AG04450 (cell line): ENCODE measurements around the gene CCL16. TPM values are rescaled to one million over a fixed set of nuclear protein-coding genes. Genes with fewer than 3 reads are reported as not detected.
"Not testable (repeated sequence)": the region's sequence is repeated elsewhere in the genome, so short reads cannot be mapped to it uniquely, and the experiment has no call there.

ENCODE experiments used
- CTCF ChIA-PET: fragments of 300-600, 350-600 bp; formaldehyde crosslinking; extraction: SDS; loops from one replicate; lab custom pipeline; 2022; ENCODE audit warnings: antibody characterized with exemption, inconsistent platforms; lab: Charles Lee
- POLR2A ChIA-PET: fragments of 350-600 bp; formaldehyde crosslinking; extraction: SDS; loops from one replicate; lab custom pipeline; 2021; ENCODE audit warnings: antibody characterized with exemption, inconsistent platforms; lab: Yijun Ruan, JAX
- DNase-seq: peaks from one replicate; pipeline ENCODE4 v3.0.0-alpha.2; 2011; ENCODE audit warnings: low read depth, low spot score
- H3K27ac ChIP-seq: one replicate; pipeline ENCODE4 v1.5.1; 2012; ENCODE audit warnings: low read depth, low read length, control low read depth
- H3K27me3 ChIP-seq: one replicate; pipeline ENCODE4 v1.6.0; 2012; ENCODE audit warnings: low read length; ENCODE audit not compliant: control insufficient read depth, insufficient read depth
- H3K4me3 ChIP-seq: 2 replicates; pipeline ENCODE4 v1.5.1; 2011; ENCODE audit warnings: mild to moderate bottlenecking, low read depth, low read length, control low read depth
- H3K9me3 ChIP-seq: 2 replicates; pipeline ENCODE4 v1.5.1; 2012; ENCODE audit warnings: low read length; ENCODE audit not compliant: control insufficient read depth, insufficient read depth
- polyA plus RNA-seq: library from polyadenylated mRNA; depleted of rRNA; stranded (reverse); fragments of >200 nt; gene quantifications from 2 replicates; pipeline ENCODE4 v1.2.3, GENCODE V29; 2011
- TF ChIP-seq, protein P1 (sequence below): IDR thresholded peaks from 2 replicates; pipeline ENCODE4 v1.5.1; 2011; ENCODE audit warnings: low read depth, low read length, control low read depth, inconsistent platforms

The CCL16 gene
- polyA plus RNA-seq, 1 experiment: not detected

DNA sequence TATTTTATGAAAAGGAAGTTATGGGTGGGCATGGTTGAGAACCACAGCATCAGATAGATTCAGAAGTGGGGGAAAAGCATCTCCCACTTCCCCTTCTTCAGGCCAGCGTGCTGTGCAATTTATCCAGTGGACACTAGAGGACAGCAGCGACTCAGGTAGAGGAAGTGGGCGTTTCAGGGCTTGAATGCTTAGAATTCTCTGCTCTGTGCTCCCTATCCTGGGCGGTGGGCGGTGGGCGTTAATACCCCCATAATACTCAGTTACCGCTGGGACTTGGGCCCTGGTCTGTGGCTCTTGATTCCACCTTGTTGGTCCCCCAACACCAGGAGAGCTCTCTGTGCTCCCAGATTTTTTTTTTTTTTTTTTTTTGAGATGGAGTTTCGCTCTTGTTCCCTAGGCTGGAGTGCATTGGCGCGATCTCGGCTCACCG lies 34.1 kb downstream of the CCL16 start:
- TF ChIP-seq, protein P1, sequence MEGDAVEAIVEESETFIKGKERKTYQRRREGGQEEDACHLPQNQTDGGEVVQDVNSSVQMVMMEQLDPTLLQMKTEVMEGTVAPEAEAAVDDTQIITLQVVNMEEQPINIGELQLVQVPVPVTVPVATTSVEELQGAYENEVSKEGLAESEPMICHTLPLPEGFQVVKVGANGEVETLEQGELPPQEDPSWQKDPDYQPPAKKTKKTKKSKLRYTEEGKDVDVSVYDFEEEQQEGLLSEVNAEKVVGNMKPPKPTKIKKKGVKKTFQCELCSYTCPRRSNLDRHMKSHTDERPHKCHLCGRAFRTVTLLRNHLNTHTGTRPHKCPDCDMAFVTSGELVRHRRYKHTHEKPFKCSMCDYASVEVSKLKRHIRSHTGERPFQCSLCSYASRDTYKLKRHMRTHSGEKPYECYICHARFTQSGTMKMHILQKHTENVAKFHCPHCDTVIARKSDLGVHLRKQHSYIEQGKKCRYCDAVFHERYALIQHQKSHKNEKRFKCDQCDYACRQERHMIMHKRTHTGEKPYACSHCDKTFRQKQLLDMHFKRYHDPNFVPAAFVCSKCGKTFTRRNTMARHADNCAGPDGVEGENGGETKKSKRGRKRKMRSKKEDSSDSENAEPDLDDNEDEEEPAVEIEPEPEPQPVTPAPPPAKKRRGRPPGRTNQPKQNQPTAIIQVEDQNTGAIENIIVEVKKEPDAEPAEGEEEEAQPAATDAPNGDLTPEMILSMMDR: peak; percentile 75
- no peaks in the 10 kb centered on the region for H3K27me3 ChIP-seq
- H3K4me3 ChIP-seq: no peak overlapping the region
- H3K27ac ChIP-seq: no peak overlapping the region
- ChIA-PET POLR2A (interaction anchor here (0.6 kb wide), 1 partner anchor 43 kb away, joined by 3 read pairs; no protein-coding TSS in a partner anchor), CTCF (interaction anchor here (0.6 to 2.5 kb wide), 7 partner anchors 10 to 533 kb away, joined by 3 to 8 read pairs (median 5); no protein-coding TSS in a partner anchor)
- H3K9me3 ChIP-seq: no peaks in the 10 kb centered on the region
- no peak for DNase-seq

DNA sequence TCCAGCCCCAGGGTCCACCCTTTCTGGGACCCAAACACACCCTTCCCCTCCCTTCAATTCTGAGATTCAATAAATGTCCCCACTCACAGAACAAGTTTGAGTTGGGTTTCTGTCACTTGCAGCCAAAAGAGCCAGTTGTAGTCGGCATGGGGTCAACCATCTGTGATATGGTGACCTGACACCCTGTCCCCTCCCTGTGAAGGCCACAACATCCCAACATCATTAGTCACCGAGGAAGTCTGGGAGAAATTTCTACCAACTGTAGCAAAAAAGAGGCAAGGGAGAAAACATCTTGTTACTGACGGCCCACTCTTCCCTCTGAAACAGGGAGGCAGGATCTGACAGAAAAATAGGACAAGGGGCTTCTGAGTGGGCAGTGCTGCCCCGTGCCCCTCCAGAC lies 37.1 kb downstream of the CCL16 start:
- ChIA-PET CTCF (interaction anchor here (1.2 kb wide), 1 partner anchor 12 kb away, joined by 5 read pairs; no protein-coding TSS in a partner anchor), POLR2A (no interaction called here)
- DNase-seq: no peak
- TF ChIP-seq, protein P1: no peak
- H3K9me3 ChIP-seq: no peaks in the 10 kb centered on the region
- no peak overlapping the region for H3K4me3 ChIP-seq
- no peak overlapping the region for H3K27ac ChIP-seq
- no peaks in the 10 kb centered on the region for H3K27me3 ChIP-seq

DNA sequence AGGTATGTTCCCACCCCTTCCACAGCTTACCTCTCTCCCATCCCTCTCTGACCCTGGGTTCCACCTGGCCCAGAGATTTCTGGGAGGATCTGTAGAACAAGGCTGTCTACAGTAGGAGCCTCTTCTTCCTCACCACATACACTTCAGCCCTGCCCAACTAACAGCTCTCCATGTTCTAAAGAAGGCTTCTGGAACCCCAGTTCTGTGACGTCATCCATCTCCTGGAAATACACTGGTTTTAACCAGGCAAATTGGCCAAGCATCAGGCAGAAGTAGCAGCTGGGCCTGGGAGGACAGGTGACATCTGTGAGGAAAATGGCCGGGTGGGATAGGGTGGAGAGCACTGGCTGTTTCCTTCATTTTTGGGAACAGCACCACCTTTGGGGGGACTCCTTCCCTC lies 37.8 kb downstream of the CCL16 start, which contains the start of gene LYZL6:
Gene LYZL6, minus strand, starts transcription at position 177 of the 400 bp plus-strand sequence. CDS start 4,357 bp downstream, outside the sequence.
- POLR2A ChIA-PET: no interaction called here
- no peaks in the 10 kb centered on the region for H3K9me3 ChIP-seq
- no peak for DNase-seq
- H3K27me3 ChIP-seq: no peaks in the 10 kb centered on the region
- H3K27ac ChIP-seq: no peak within 1 kb of the TSS
- H3K4me3 ChIP-seq: no peak within 1 kb of the TSS
- TF ChIP-seq, protein P1: no peak
- CTCF ChIA-PET: interaction anchor here (0.6 kb wide), 1 partner anchor 744 kb away, joined by 3 read pairs; no protein-coding TSS in a partner anchor

DNA sequence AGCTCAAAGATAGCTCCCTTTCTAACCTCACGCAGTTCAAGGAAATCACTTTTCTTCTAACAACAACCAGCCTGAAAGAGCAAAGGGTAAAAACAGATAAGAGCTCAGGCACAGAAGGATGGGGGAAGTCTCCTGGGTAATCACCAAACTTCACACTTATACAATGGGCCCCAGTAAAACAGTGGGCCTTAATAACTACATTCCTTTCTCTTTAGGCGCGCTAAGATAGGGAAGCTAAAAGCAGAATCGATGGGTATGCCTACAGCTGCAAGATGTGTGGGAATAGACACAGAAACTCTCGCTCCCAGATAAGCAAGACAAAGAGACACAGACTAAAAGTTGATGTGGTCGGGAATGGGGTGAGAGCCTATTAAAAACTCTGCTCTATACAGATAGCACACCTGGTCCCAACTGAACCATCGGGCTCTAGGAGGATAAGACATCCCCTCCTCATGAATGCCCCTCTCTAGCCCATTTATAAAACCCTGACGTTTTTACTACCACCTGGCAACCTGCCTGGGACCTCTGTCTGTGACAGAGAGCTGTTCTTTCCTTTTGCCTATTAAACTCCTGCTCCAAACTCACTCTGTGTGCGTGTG lies 38.6 kb downstream of the CCL16 start:
- ChIA-PET POLR2A (no interaction called here), CTCF (no interaction called here)
- no peak overlapping the region for H3K4me3 ChIP-seq
- H3K27ac ChIP-seq: no peak overlapping the region
- no peaks in the 10 kb centered on the region for H3K27me3 ChIP-seq
- DNase-seq: no peak
- TF ChIP-seq, protein P1: no peak
- H3K9me3 ChIP-seq: no peaks in the 10 kb centered on the region

DNA sequence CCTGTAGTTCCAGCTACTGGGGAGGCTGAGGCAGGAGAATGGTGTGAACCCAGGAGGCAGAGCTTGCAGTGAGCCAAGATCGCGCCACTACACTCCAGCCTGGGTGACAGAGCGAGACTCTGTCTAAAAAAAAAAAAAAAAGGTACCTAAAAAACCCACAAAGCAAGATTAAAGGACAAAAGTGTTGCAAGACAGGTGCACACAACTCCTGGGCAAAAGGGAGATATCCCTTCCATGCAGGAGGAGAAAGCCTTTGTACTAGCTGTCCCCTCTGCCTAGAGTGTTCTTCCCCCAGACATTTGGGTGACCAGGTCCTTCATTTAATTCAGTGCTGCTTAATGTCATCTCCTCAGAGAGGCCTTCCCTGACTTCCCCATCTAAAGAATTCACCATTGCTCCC lies 42.8 kb downstream of the CCL16 start:
- H3K4me3 ChIP-seq, H3K27ac ChIP-seq, POLR2A ChIA-PET, CTCF ChIA-PET, DNase-seq, H3K27me3 ChIP-seq, H3K9me3 ChIP-seq: not testable (repeated sequence)
